Glutamatergic neuron (in vitro differentiated cells): ENCODE measurements around the gene MC4R. TPM values are rescaled to one million over a fixed set of nuclear protein-coding genes. Genes with fewer than 3 reads are reported as not detected.
A peak's percentile ranks its signal among the peaks of the same experiment; 100 is the strongest.
"Not testable (repeated sequence)": the region's sequence is repeated elsewhere in the genome, so short reads cannot be mapped to it uniquely, and the experiment has no call there.

ENCODE experiments used
- DNase-seq: peaks from one replicate; pipeline ENCODE4 v3.0.0; 2022
- H3K27ac Mint-ChIP-seq: one replicate; pipeline ENCODE4 v1.8.0; 2020; ENCODE audit warnings: mild to moderate bottlenecking, mixed read lengths, inconsistent platforms; ENCODE audit not compliant: unreplicated experiment
- H3K27me3 Mint-ChIP-seq: one replicate; pipeline ENCODE4 v1.8.0; 2020; ENCODE audit warnings: mild to moderate bottlenecking, moderate library complexity, mixed read lengths, inconsistent platforms; ENCODE audit not compliant: unreplicated experiment
- H3K36me3 Mint-ChIP-seq: one replicate; pipeline ENCODE4 v1.8.0; 2020; ENCODE audit warnings: mild to moderate bottlenecking, mixed read lengths, inconsistent platforms; ENCODE audit not compliant: unreplicated experiment
- H3K4me1 Mint-ChIP-seq: one replicate; pipeline ENCODE4 v1.8.0; 2020; ENCODE audit warnings: mild to moderate bottlenecking, low read depth, mixed read lengths, inconsistent platforms; ENCODE audit not compliant: unreplicated experiment
- H3K4me3 Mint-ChIP-seq: one replicate; pipeline ENCODE4 v1.8.0; 2020; ENCODE audit warnings: mild to moderate bottlenecking, mixed read lengths, inconsistent platforms; ENCODE audit not compliant: unreplicated experiment
- H3K9me3 Mint-ChIP-seq: one replicate; pipeline ENCODE4 v1.8.0; 2020; ENCODE audit warnings: mild to moderate bottlenecking, moderate library complexity, mixed read lengths, inconsistent platforms; ENCODE audit not compliant: unreplicated experiment
- CTCF ChIP-seq: fragments of 200-600 bp; sonication (generic); IDR thresholded peaks from one replicate; pipeline ENCODE4 v1.5.0; 2021; ENCODE audit not compliant: partially characterized antibody, unreplicated experiment
- long read RNA-seq: library from polyadenylated mRNA; unstranded; transcript quantifications from one replicate; pipeline ENCODE4 v2.0.0, GENCODE V29; 2020; ENCODE audit not compliant: unreplicated experiment
- total RNA-seq: library from RNA; stranded (reverse); fragmentation: NEBNext Ultra II Directional; extraction: Animal tissue kit (Norgen Biotek cat#: 25700); gene quantifications from one replicate; pipeline ENCODE4 v1.2.1, GENCODE V29; 2021; ENCODE audit not compliant: unreplicated experiment

Gene MC4R
- not detected for total RNA-seq
- long read RNA-seq: 0 reads

DNA sequence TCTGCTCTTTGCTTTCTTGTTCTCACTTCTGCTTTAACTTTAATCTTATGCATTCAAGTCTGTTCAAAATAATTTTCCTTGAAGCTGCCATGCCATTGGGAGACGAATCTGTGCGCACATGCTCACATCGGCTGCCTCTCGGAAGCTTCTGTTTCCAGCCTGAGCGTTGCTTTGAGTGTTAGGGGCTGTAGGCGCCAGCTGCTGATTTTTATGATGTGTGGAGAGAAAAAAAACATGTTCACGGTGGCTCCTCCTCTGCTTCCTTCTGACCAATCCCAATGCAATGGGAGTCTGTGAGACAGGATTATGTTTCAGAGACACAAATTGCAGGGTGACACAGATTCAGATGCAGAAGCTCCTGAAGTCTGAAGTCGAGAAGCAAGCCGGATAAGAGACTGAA is at the start of gene MC4R:
MC4R (minus strand) TSS at position 180 of the 400 bp plus-strand sequence. CDS start 426 bp downstream, outside the sequence.
- Mint-ChIP-seq H3K9me3 (no peaks in the 10 kb centered on the region), H3K4me1 (peaks cover 7% of the 10 kb centered on the region), H3K36me3 (no peaks in the 10 kb centered on the region), H3K27ac (peak within 1 kb of the TSS; percentile 91), H3K27me3 (no peaks in the 10 kb centered on the region), H3K4me3 (peak within 1 kb of the TSS; percentile 51)
- peak; percentile 53 for DNase-seq
- no peak for TF ChIP-seq CTCF

DNA sequence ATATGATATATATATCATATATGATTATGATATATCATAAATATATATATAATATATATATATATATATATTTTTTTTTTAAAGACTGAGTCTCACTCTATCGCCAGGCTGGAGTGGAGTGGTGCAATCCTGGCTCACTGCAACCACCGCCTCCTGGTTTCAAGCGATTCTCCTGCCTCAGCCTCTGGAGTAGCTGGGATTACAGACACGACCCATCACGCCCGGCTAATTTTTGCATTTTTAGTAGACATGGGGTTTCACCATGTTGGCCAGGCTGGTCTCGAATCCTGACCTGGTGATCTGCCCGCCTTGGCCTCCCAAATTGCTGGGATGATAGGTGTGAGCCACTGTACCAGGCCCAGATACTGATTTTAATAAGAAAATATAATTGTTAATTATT is 49.7 kb upstream of the MC4R start:
- DNase-seq, H3K4me3 Mint-ChIP-seq, H3K27me3 Mint-ChIP-seq, H3K4me1 Mint-ChIP-seq, H3K36me3 Mint-ChIP-seq, H3K9me3 Mint-ChIP-seq, H3K27ac Mint-ChIP-seq: not testable (repeated sequence)

DNA sequence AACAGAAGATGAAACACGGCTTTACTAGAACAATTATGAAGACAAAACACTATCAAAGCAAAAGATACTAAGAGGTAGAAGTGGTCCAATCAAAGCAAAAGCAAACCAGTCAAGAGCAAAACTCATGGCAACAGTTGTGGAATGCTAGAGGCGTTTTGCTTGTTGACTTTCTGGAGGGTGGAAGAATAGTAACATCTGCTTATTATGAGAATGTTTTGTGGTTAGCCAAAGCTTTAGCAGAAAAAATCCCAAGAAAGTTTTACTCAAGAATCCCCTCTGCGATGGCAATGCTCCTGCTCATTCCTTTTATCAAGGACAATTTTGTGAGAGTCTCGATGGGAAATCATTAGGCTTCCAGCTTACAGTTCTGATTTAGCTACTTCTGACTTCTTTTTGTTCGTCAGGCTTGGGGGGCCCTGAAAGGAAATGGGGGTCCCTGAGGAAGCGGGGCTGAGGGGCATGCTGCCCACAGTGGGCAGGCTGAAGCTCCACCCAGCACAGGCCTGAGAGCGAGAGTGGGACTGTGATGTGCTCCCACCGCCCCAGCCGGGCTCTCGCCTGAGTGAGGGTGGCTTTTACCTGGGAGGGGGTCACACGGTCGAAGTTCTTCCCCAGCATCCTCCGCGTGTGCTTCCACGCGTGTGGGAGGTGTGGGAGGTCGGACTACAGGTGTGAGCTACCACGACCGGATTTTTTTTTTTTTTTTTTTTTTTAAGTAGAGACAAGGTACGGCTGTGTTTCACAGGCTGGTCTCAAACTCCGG is 49.0 kb upstream of the MC4R start:
- Mint-ChIP-seq H3K4me3 (no peak overlapping the region), H3K27me3 (no peaks in the 10 kb centered on the region), H3K36me3 (no peaks in the 10 kb centered on the region), H3K9me3 (no peaks in the 10 kb centered on the region), H3K4me1 (no peaks in the 10 kb centered on the region), H3K27ac (no peak overlapping the region)
- no peak for DNase-seq
- no peak for TF ChIP-seq CTCF

- Mint-ChIP-seq H3K27me3 (no peaks in the 10 kb centered on the region), H3K36me3 (no peaks in the 10 kb centered on the region), H3K4me3 (no peak overlapping the region), H3K4me1 (no peaks in the 10 kb centered on the region), H3K9me3 (no peaks in the 10 kb centered on the region), H3K27ac (no peak overlapping the region)
- DNase-seq: no peak
- no peak for TF ChIP-seq CTCF
Observed at GRCh38 chr18:60417946-60418345, 45.4 kb upstream of the MC4R start.

DNA sequence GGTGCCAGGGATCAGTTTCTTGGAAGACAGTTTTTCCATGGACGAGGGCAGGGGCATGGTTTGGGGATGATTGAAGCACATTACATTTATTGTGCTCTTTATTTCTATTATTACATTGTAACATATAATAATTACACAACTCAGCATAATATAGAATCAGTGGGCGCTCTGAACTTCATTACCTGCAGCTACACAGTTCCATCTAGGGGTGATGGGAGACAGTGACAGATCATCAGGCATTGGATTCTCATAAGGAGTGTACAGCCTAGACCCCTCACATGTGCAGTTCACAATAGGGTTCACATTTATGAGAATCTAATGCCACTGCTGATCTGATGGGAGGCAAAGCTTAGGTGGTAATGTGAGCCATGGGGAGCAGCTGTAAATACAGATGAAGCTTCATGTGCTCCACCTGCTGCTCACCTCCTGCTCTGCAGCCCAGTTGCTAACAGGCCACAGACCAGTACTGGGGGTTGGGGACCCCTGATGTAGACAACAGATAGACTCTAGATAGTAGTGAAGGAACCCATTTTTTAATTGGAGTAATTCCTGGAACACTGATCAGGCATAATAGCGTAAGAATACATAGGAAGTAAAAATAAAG is 41.5 kb upstream of the MC4R start:
- peak; percentile 43 for DNase-seq
- Mint-ChIP-seq H3K36me3 (no peaks in the 10 kb centered on the region), H3K4me1 (no peaks in the 10 kb centered on the region), H3K27me3 (no peaks in the 10 kb centered on the region), H3K27ac (no peak overlapping the region), H3K9me3 (no peaks in the 10 kb centered on the region), H3K4me3 (no peak overlapping the region)
- TF ChIP-seq CTCF: peak; percentile 19
